ENCODE measurements around the gene GP5. TPM values are rescaled to one million over a fixed set of nuclear protein-coding genes. Genes with fewer than 3 reads are reported as not detected.

Gene GP5
- total and polyA plus RNA-seq, 2 of the 13 experiments (the other 11 are each of a cell fraction or from before 2014, with no cell fraction given), result not detected

- TF ChIP-seq, protein P1, sequence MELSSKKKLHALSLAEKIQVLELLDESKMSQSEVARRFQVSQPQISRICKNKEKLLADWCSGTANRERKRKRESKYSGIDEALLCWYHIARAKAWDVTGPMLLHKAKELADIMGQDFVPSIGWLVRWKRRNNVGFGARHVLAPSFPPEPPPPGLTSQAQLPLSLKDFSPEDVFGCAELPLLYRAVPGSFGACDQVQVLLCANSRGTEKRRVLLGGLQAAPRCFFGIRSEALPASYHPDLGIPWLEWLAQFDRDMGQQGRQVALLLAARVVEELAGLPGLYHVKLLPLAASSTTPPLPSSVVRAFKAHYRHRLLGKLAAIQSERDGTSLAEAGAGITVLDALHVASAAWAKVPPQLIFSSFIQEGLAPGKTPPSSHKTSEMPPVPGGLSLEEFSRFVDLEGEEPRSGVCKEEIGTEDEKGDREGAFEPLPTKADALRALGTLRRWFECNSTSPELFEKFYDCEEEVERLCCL (CRISPR knock-in tag; IDR thresholded peaks at IDR 0.05; ENCODE audit: borderline replicate concordance), result no peak
- peak; percentile 82 for TF ChIP-seq SIX1 (CRISPR knock-in tag; IDR thresholded peaks at IDR 0.05; ENCODE audit: borderline replicate concordance)
- peak; percentile 31; the same call in 1 of the 2 replicates for TF ChIP-seq SOX5 (CRISPR knock-in tag; IDR thresholded peaks at IDR 0.05; ENCODE audit: borderline replicate concordance)
- no peak; the same call in 1 of the 2 replicates for TF ChIP-seq ZBTB2 (CRISPR knock-in tag; IDR thresholded peaks at IDR 0.05; ENCODE audit: low read depth)
- TF ChIP-seq NCOR1 (IDR thresholded peaks at IDR 0.05; ENCODE audit: borderline replicate concordance, low read length), result 0 out of 2 replicates have a peak, but pooled peaks have one; percentile 33
- 0 out of 2 replicates have a peak, but pooled peaks have one; percentile 8 for TF ChIP-seq HNF4A (CRISPR knock-in tag; IDR thresholded peaks at IDR 0.05)
- no peak for TF ChIP-seq EZH2 (conservative IDR thresholded peaks at IDR 0.05; ENCODE audit: low read depth, low read length)
- no peak for TF ChIP-seq ZNF101 (CRISPR knock-in tag; IDR thresholded peaks at IDR 0.05; ENCODE audit: borderline replicate concordance, low read depth)
- TF ChIP-seq BRD4 (CRISPR knock-in tag; IDR thresholded peaks at IDR 0.05), result no peak
- no peak for TF ChIP-seq SSRP1 (CRISPR knock-in tag; IDR thresholded peaks at IDR 0.05)
- no peak for TF ChIP-seq ZNF275 (CRISPR knock-in tag; IDR thresholded peaks at IDR 0.05; ENCODE audit: borderline replicate concordance)
- TF ChIP-seq PHF21A (CRISPR knock-in tag; IDR thresholded peaks at IDR 0.05), result no peak
- peak; percentile 64 for TF ChIP-seq MIXL1 (CRISPR knock-in tag; IDR thresholded peaks at IDR 0.05)
- TF ChIP-seq ZNF432 (CRISPR knock-in tag; IDR thresholded peaks at IDR 0.05; ENCODE audit: borderline replicate concordance), result no peak
- no peak for TF ChIP-seq ZFP36 (IDR thresholded peaks at IDR 0.05; ENCODE audit: borderline replicate concordance, low read depth, low read length, partially characterized antibody)
- TF ChIP-seq ZNF776 (CRISPR knock-in tag; IDR thresholded peaks at IDR 0.05), result no peak
- TF ChIP-seq ZNF629 (CRISPR knock-in tag; conservative IDR thresholded peaks at IDR 0.05), result no peak
- TF ChIP-seq, protein P2, sequence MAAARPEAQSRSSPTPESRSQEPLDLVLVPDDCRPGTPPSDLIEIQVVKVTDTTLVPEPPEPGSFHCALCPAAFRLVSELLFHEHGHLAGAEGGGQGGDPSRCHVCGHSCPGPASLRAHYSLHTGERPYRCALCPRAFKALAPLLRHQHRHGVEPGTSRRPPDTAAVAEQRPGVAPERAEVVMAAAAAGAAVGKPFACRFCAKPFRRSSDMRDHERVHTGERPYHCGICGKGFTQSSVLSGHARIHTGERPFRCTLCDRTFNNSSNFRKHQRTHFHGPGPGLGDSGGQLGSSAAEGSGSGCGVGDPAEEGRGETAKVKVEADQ (CRISPR knock-in tag; IDR thresholded peaks at IDR 0.05; ENCODE audit: borderline replicate concordance), result no peak
- peak; percentile 42 for TF ChIP-seq TBL1XR1 (IDR thresholded peaks at IDR 0.05; ENCODE audit: borderline replicate concordance, low read length, partially characterized antibody)
- TF ChIP-seq FOXM1 (CRISPR knock-in tag; IDR thresholded peaks at IDR 0.05), result no peak
- TF ChIP-seq TBX2 (CRISPR knock-in tag; IDR thresholded peaks at IDR 0.05; ENCODE audit: borderline replicate concordance), result peak; percentile 82
- no peak for TF ChIP-seq RXRA (CRISPR knock-in tag; IDR thresholded peaks at IDR 0.05)
- no peak for TF ChIP-seq ZNF121 (CRISPR knock-in tag; IDR thresholded peaks at IDR 0.05)
- no peak for TF ChIP-seq ZNF75D (CRISPR knock-in tag; IDR thresholded peaks at IDR 0.05; ENCODE audit: borderline replicate concordance)
- TF ChIP-seq ZFP90 (CRISPR knock-in tag; IDR thresholded peaks at IDR 0.05; ENCODE audit: borderline replicate concordance), result no peak
- TF ChIP-seq SUZ12 (IDR thresholded peaks at IDR 0.05; ENCODE audit: low read depth, low read length), result no peak
- TF ChIP-seq ZNF879 (CRISPR knock-in tag; IDR thresholded peaks at IDR 0.05), result no peak
These were observed 47.7 kb upstream of the GP5 start (continued) for GRCh38 chr3:194446754-194447153.
